ENCODE data around the gene PHOSPHO1.
"Not testable (repeated sequence)": the region's sequence is repeated elsewhere in the genome, so short reads cannot be mapped to it uniquely, and the experiment has no call there.

Gene PHOSPHO1, protein sequence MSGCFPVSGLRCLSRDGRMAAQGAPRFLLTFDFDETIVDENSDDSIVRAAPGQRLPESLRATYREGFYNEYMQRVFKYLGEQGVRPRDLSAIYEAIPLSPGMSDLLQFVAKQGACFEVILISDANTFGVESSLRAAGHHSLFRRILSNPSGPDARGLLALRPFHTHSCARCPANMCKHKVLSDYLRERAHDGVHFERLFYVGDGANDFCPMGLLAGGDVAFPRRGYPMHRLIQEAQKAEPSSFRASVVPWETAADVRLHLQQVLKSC
- long read RNA-seq = 0 reads

GRCh38 chr17:49230636-49231562 lies at the start of gene PHOSPHO1:
Gene PHOSPHO1, minus strand, starts transcription at chr17:49230787. Its CDS starts 4,096 bp downstream, at chr17:49226691.
- TF ChIP-seq, protein P1, sequence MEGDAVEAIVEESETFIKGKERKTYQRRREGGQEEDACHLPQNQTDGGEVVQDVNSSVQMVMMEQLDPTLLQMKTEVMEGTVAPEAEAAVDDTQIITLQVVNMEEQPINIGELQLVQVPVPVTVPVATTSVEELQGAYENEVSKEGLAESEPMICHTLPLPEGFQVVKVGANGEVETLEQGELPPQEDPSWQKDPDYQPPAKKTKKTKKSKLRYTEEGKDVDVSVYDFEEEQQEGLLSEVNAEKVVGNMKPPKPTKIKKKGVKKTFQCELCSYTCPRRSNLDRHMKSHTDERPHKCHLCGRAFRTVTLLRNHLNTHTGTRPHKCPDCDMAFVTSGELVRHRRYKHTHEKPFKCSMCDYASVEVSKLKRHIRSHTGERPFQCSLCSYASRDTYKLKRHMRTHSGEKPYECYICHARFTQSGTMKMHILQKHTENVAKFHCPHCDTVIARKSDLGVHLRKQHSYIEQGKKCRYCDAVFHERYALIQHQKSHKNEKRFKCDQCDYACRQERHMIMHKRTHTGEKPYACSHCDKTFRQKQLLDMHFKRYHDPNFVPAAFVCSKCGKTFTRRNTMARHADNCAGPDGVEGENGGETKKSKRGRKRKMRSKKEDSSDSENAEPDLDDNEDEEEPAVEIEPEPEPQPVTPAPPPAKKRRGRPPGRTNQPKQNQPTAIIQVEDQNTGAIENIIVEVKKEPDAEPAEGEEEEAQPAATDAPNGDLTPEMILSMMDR (IDR thresholded peaks at IDR 0.05; ENCODE audit: insufficient read depth, low read length) = no peak
- TF ChIP-seq, protein P2, sequence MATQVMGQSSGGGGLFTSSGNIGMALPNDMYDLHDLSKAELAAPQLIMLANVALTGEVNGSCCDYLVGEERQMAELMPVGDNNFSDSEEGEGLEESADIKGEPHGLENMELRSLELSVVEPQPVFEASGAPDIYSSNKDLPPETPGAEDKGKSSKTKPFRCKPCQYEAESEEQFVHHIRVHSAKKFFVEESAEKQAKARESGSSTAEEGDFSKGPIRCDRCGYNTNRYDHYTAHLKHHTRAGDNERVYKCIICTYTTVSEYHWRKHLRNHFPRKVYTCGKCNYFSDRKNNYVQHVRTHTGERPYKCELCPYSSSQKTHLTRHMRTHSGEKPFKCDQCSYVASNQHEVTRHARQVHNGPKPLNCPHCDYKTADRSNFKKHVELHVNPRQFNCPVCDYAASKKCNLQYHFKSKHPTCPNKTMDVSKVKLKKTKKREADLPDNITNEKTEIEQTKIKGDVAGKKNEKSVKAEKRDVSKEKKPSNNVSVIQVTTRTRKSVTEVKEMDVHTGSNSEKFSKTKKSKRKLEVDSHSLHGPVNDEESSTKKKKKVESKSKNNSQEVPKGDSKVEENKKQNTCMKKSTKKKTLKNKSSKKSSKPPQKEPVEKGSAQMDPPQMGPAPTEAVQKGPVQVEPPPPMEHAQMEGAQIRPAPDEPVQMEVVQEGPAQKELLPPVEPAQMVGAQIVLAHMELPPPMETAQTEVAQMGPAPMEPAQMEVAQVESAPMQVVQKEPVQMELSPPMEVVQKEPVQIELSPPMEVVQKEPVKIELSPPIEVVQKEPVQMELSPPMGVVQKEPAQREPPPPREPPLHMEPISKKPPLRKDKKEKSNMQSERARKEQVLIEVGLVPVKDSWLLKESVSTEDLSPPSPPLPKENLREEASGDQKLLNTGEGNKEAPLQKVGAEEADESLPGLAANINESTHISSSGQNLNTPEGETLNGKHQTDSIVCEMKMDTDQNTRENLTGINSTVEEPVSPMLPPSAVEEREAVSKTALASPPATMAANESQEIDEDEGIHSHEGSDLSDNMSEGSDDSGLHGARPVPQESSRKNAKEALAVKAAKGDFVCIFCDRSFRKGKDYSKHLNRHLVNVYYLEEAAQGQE (IDR thresholded peaks at IDR 0.05; ENCODE audit: insufficient replicate concordance, low read depth) = no peak
- TF ChIP-seq SPI1 (IDR thresholded peaks at IDR 0.05; ENCODE audit: borderline replicate concordance, low read depth) = peak; percentile 81
- Histone ChIP-seq H3K27me3 (ENCODE audit: insufficient read depth, poor library complexity, severe bottlenecking) (peaks cover 21% of the 10 kb centered on the region), H3K4me3 (replicated peaks; ENCODE audit: insufficient read depth, low read length) (peak within 1 kb of the TSS; percentile 65), H3K27ac (replicated peaks) (no peak within 1 kb of the TSS)
- DNase-seq (ENCODE audit: low read depth in 1 of 2, low spot score in 1 of 2) = peak; percentile 58 to 64

DNA sequence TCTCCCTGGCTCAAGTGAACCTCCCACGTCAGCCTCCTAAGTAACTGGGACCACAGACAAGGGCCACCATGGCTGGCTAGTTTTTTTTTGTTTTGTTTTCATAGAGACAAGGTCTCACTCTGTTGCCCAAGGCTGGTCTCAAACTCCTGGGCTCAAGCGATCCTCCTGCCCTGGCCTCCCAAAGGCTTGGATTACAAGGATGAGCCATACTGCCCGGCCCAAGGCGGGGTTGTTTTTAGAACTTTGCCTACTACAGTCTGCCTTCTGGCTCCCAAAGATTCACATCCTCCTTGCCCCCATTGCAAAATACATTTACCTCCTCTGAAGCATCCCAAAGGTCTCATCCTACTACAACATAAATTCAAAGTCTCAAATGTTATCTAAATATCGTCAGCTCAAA lies 49.5 kb upstream of the PHOSPHO1 start:
- no peak for DNase-seq (ENCODE audit: low read depth in 1 of 2, low spot score in 1 of 2)
- Histone ChIP-seq H3K27me3 (ENCODE audit: insufficient read depth, poor library complexity, severe bottlenecking) (no peaks in the 10 kb centered on the region), H3K4me3 (replicated peaks; ENCODE audit: insufficient read depth, low read length) (no peak overlapping the region), H3K27ac (replicated peaks) (no peak overlapping the region)
- TF ChIP-seq POLR2AphosphoS5 (IDR thresholded peaks at IDR 0.05; ENCODE audit: low read depth) (no peak), SPI1 (IDR thresholded peaks at IDR 0.05; ENCODE audit: borderline replicate concordance, low read depth) (no peak), GABPA (IDR thresholded peaks at IDR 0.05; ENCODE audit: low read depth) (no peak)
- TF ChIP-seq, protein P1 (IDR thresholded peaks at IDR 0.05; ENCODE audit: insufficient read depth, low read length) = no peak
- TF ChIP-seq, protein P2 (IDR thresholded peaks at IDR 0.05; ENCODE audit: insufficient replicate concordance, low read depth) = no peak

GRCh38 chr17:49279263-49280015 lies 48.9 kb upstream of the PHOSPHO1 start:
- H3K27me3 ChIP-seq (ENCODE audit: insufficient read depth, poor library complexity, severe bottlenecking); DNase-seq (ENCODE audit: low read depth in 1 of 2, low spot score in 1 of 2); H3K27ac ChIP-seq (replicated peaks); H3K4me3 ChIP-seq (replicated peaks; ENCODE audit: insufficient read depth, low read length): not testable (repeated sequence)

DNA sequence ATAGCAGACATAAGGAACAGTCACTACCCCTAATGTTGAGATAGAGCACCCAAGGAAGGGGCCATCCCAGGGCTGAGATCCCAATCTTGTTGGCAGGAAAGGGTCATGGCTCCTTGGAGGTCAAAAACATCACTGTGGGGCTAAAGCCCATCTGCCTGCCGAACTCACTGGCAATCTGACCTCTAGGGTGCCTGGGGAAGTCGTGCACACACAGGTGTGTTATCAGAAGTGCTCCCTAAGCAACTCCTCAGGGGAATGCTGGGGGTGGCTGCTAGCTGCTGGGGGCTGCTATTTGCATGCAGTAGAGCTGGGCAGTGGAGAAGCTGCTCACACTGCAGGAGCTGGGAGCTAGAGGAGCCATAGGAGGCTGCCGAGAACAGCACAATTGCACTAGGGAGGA lies 47.5 kb upstream of the PHOSPHO1 start:
- Histone ChIP-seq H3K27ac (replicated peaks) (no peak overlapping the region), H3K4me3 (replicated peaks; ENCODE audit: insufficient read depth, low read length) (no peak overlapping the region), H3K27me3 (ENCODE audit: insufficient read depth, poor library complexity, severe bottlenecking) (no peaks in the 10 kb centered on the region)
- no peak for TF ChIP-seq POLR2AphosphoS5 (IDR thresholded peaks at IDR 0.05; ENCODE audit: low read depth)
- TF ChIP-seq SPI1 (IDR thresholded peaks at IDR 0.05; ENCODE audit: borderline replicate concordance, low read depth) = no peak
- TF ChIP-seq, protein P2 (IDR thresholded peaks at IDR 0.05; ENCODE audit: insufficient replicate concordance, low read depth) = no peak
- TF ChIP-seq GABPA (IDR thresholded peaks at IDR 0.05; ENCODE audit: low read depth) = no peak
- TF ChIP-seq, protein P1 (IDR thresholded peaks at IDR 0.05; ENCODE audit: insufficient read depth, low read length) = no peak
- no peak for DNase-seq (ENCODE audit: low read depth in 1 of 2, low spot score in 1 of 2)
